Endothelial cell of umbilical vein (primary cell): Measurements from ENCODE around the gene LRRC71. TPM values are rescaled to one million over a fixed set of nuclear protein-coding genes. Genes with fewer than 3 reads are reported as not detected.

Experiments
- BruUV-seq: library from RNA; stranded (reverse); fragments of 400-500 nt; replicated peaks from 2 replicates; lab custom pipeline; 2021; lab: Mats Ljungman, UMichigan
- CTCF ChIA-PET: fragments of 300-600, 350-600 bp; sonication (Branson Sonifier 250); formaldehyde crosslinking; loops from one replicate; lab custom pipeline; 2021; ENCODE audit warnings: antibody characterized with exemption, inconsistent platforms; lab: Charles Lee
- POLR2A ChIA-PET: fragments of 300-600, 350-600 bp; sonication (Branson Sonifier 250); formaldehyde crosslinking; loops from one replicate; lab custom pipeline; 2021; ENCODE audit warnings: antibody characterized with exemption, inconsistent platforms; lab: Charles Lee
- DNase-seq: peaks from one replicate; pipeline ENCODE4 v3.0.0-alpha.2; 2011; ENCODE audit warnings: low read depth, low spot score
- FAIRE-seq: peaks from 2 replicates; lab custom pipeline; 2011; peaks lifted over from hg19 to GRCh38; lab: Jason Lieb, UNC
- H2AFZ ChIP-seq: 2 replicates; pipeline ENCODE4 v1.6.0; 2012; ENCODE audit warnings: low read depth, low read length, control low read depth, inconsistent platforms
- H3K27ac ChIP-seq: 2 replicates; pipeline ENCODE4 v1.5.1; 2011; ENCODE audit warnings: low read depth, mild to moderate bottlenecking, control low read depth, low read length, moderate library complexity; ENCODE audit not compliant: insufficient read depth
- H3K27me3 ChIP-seq, 2 experiments: 2 replicates each; pipeline versions ENCODE4 v1.6.0 to v1.6.1; 2011; ENCODE audit warnings: low read length in 2 of 2, mixed read lengths in 1 of 2; ENCODE audit not compliant: control insufficient read depth in 2 of 2, insufficient read depth in 2 of 2
- H3K36me3 ChIP-seq, 2 experiments: 2 replicates in 1 of 2; 3 replicates in 1 of 2; pipeline ENCODE4 v1.5.1; 2011; ENCODE audit warnings: low read length in 2 of 2, mild to moderate bottlenecking in 1 of 2, moderate library complexity in 1 of 2; ENCODE audit not compliant: control insufficient read depth in 2 of 2, insufficient read depth in 2 of 2; ENCODE audit errors: extremely low read depth in 1 of 2
- H3K4me1 ChIP-seq: 3 replicates; pipeline ENCODE4 v1.5.1; 2011; ENCODE audit warnings: mild to moderate bottlenecking, low read length; ENCODE audit not compliant: control insufficient read depth, insufficient read depth; ENCODE audit errors: extremely low read depth
- H3K4me2 ChIP-seq: 2 replicates; pipeline ENCODE4 v1.6.1; 2011; ENCODE audit warnings: low read length, control low read depth, mixed read lengths; ENCODE audit not compliant: insufficient read depth
- H3K4me3 ChIP-seq, 3 experiments: fragments of 200-600 bp in 1 of 3; sonication (generic), shearing (Covaris generic) in 1 of 3; replicated peaks in 1 of 3; 2 replicates each; pipeline ENCODE4 v1.5.1; 2011 to 2016; ENCODE audit warnings: control low read depth in 3 of 3, low read length in 3 of 3, mild to moderate bottlenecking in 2 of 3, inconsistent platforms in 1 of 3, low read depth in 1 of 3, moderate library complexity in 1 of 3; ENCODE audit not compliant: insufficient read depth in 1 of 3
- H3K79me2 ChIP-seq: 2 replicates; pipeline ENCODE4 v1.6.0; 2012; ENCODE audit warnings: low read length, inconsistent platforms; ENCODE audit not compliant: control insufficient read depth, insufficient read depth
- H3K9ac ChIP-seq: replicated peaks from 2 replicates; pipeline ENCODE3; 2011; ENCODE audit warnings: low read length, control low read depth; ENCODE audit not compliant: insufficient read depth; ENCODE audit errors: extremely low read depth
- H3K9me1 ChIP-seq: replicated peaks from 3 replicates; pipeline ENCODE4 v1.6.0; 2011; ENCODE audit warnings: mild to moderate bottlenecking, low read length; ENCODE audit not compliant: control insufficient read depth, insufficient read depth; ENCODE audit errors: extremely low read depth
- H3K9me3 ChIP-seq: replicated peaks from 2 replicates; pipeline ENCODE4 v1.5.1; 2012; ENCODE audit warnings: low read length, inconsistent platforms; ENCODE audit not compliant: control insufficient read depth, insufficient read depth
- H4K20me1 ChIP-seq: replicated peaks from 2 replicates; pipeline ENCODE3; 2011; ENCODE audit warnings: mild to moderate bottlenecking, low read length; ENCODE audit not compliant: control insufficient read depth, insufficient read depth; ENCODE audit errors: extremely low read depth
- CTCF ChIP-seq, 2 donors: IDR thresholded peaks; 1 replicate in 1 of 2; 2 replicates in 1 of 2; pipeline ENCODE4 v1.5.1; 2011; ENCODE audit warnings: low read length in 2 of 2, mild to moderate bottlenecking in 2 of 2, moderate library complexity in 2 of 2, control low read depth in 1 of 2, inconsistent platforms in 1 of 2, low read depth in 1 of 2; ENCODE audit not compliant: insufficient read depth in 1 of 2; ENCODE audit errors: extremely low read depth in 1 of 2
- EZH2 ChIP-seq: IDR thresholded peaks from 2 replicates; pipeline ENCODE4 v1.6.1; 2012; ENCODE audit warnings: borderline replicate concordance, low read depth, mild to moderate bottlenecking, moderate library complexity, low read length, inconsistent platforms; ENCODE audit not compliant: severe bottlenecking
- FOS ChIP-seq: IDR thresholded peaks from 2 replicates; pipeline ENCODE4 v1.6.1; 2011; ENCODE audit warnings: mild to moderate bottlenecking, low read length, moderate library complexity, borderline replicate concordance; ENCODE audit not compliant: insufficient read depth
- GATA2 ChIP-seq: IDR thresholded peaks from 2 replicates; pipeline ENCODE4 v1.7.0; 2011; ENCODE audit warnings: low read depth, mild to moderate bottlenecking, moderate library complexity, mixed read lengths, low read length; ENCODE audit not compliant: insufficient read length, insufficient read depth
- JUN ChIP-seq: IDR thresholded peaks from 2 replicates; pipeline ENCODE4 v1.6.1; 2011; ENCODE audit warnings: borderline replicate concordance, low read depth; ENCODE audit not compliant: insufficient read length, insufficient read depth
- MYC ChIP-seq: IDR thresholded peaks from one replicate; pipeline ENCODE4 v1.6.1; 2011; ENCODE audit warnings: mild to moderate bottlenecking, low read depth, low read length
- POLR2A ChIP-seq: IDR thresholded peaks from 2 replicates; pipeline ENCODE4 v1.6.1; 2012; ENCODE audit warnings: low read depth, mild to moderate bottlenecking, control low read depth, low read length
- POLR2AphosphoS5 ChIP-seq: IDR thresholded peaks from 2 replicates; pipeline ENCODE4 v1.6.1; 2012; ENCODE audit warnings: low read depth, mild to moderate bottlenecking, control low read depth, low read length, moderate library complexity; ENCODE audit not compliant: insufficient read depth
- dilution Hi-C: fragments of 300-500 bp; cut with MboI; formaldehyde crosslinking; loops from one replicate; pipeline ENCODE4 v1.15.0; 2019; ENCODE audit warnings: low sequenced_read_pairs; ENCODE audit not compliant: extremely low pct_ligation_motif_present
- intact Hi-C: fragments of 100-400 bp; cut with micrococcal nuclease; formaldehyde crosslinking; loops from one replicate; pipeline ENCODE4 v1.10.0; 2022
- polyA plus RNA-seq, 4 experiments: library from polyadenylated mRNA; depleted of rRNA in 3 of 4; stranded (reverse) in 3 of 4; unstranded in 1 of 4; fragments of >200 nt; gene quantifications; 2 replicates each; pipeline versions ENCODE4 v1.2.1 to v1.2.3, GENCODE V29; 2011 to 2012; ENCODE audit warnings: missing spikeins in 1 of 4
- total RNA-seq: library from RNA; stranded (reverse); gene quantifications from 2 replicates; pipeline ENCODE4 v1.2.3, GENCODE V29; 2021
- TF ChIP-seq, protein P1 (sequence below): IDR thresholded peaks from 2 replicates; pipeline ENCODE4 v1.6.1; 2011; ENCODE audit not compliant: insufficient read depth, insufficient read length

Gene LRRC71
- total and polyA plus RNA-seq, 2 donors (not counting 3 experiments of a cell fraction or from before 2014, with no cell fraction given): 0.35 to 0.66 TPM

DNA sequence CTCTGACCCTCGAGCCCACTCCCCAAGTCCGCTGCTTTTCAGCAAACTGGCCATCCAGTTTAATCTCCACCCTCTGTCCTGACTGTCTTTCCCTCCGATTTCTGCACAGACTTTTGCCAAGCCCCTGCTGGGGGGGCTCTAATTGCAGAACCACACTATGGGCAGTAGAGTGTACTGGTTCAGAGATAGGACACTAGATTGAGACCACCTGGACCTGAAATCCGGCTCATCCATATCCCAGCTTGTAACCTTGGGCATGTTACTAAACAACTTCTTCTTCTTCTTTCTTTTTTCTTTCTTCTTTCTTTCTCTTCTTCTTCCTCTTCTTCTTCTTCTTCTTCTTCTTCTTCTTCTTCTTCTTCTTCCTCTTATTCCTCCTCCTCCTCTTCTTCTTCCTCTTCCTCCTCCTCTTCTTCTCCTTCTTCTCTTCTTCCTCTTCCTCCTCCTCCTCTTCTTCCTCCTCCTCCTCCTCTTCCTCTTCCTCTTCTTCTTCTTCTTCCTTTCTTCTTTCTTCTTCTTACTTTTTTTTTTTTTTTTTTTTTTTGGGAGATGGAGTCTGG is 7.7 kb downstream of the LRRC71 start:
- dilution Hi-C loops: no loop called here
- Histone ChIP-seq H3K9me1 (no peaks in the 10 kb centered on the region), H3K4me1 (peaks cover 2% of the 10 kb centered on the region), H3K27ac (no peak overlapping the region), H3K4me3 (no peak overlapping the region), H3K4me2 (no peak overlapping the region), H3K9me3 (no peaks in the 10 kb centered on the region), H3K27me3 (peaks cover 10 to 18% of the 10 kb centered on the region in 2 experiments), H3K79me2 (no peaks in the 10 kb centered on the region), H2AFZ (no peak overlapping the region), H3K9ac (no peak overlapping the region), H3K36me3 (no peaks in the 10 kb centered on the region), H4K20me1 (no peaks in the 10 kb centered on the region)
- TF ChIP-seq MYC (no peak), POLR2AphosphoS5 (no peak), FOS (no peak), POLR2A (no peak), CTCF (IDR thresholded peaks at IDR 0.05; ENCODE audit: extremely low read depth in 1 of 2, insufficient read depth in 1 of 2, low read depth in 1 of 2, low read length in 2 of 2) (no peak), JUN (no peak), GATA2 (no peak), EZH2 (no peak)
- TF ChIP-seq, protein P1, sequence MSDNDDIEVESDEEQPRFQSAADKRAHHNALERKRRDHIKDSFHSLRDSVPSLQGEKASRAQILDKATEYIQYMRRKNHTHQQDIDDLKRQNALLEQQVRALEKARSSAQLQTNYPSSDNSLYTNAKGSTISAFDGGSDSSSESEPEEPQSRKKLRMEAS: no peak
- ChIA-PET CTCF (interaction anchor here (0.6 to 11.2 kb wide), 60 partner anchors 8 to 577 kb away, joined by 3 to 312 read pairs (median 4); partner anchors contain the start of genes HAPLN2, INSRR, ISG20L2 and METTL25B), POLR2A (no interaction called here)
- intact Hi-C loops: loop anchor here (5.0 kb wide), 2 partner anchors 229 to 301 kb away; no protein-coding TSS in a partner anchor
- FAIRE-seq (no peak), DNase-seq (no peak)
- BruUV-seq: no TSS peak
